GM20000 (cell line): ENCODE results near the gene EMSY.

Source experiments
- DNase-seq: peaks from one replicate; pipeline ENCODE4 v3.0.0; 2012; ENCODE audit warnings: low spot score
- TF ChIP-seq, protein P1 (sequence below): IDR thresholded peaks from 2 replicates; pipeline ENCODE4 v1.5.1; 2012; ENCODE audit warnings: mild to moderate bottlenecking, control low read depth; ENCODE audit errors: extremely low read depth, missing control alignments

The EMSY gene

DNA sequence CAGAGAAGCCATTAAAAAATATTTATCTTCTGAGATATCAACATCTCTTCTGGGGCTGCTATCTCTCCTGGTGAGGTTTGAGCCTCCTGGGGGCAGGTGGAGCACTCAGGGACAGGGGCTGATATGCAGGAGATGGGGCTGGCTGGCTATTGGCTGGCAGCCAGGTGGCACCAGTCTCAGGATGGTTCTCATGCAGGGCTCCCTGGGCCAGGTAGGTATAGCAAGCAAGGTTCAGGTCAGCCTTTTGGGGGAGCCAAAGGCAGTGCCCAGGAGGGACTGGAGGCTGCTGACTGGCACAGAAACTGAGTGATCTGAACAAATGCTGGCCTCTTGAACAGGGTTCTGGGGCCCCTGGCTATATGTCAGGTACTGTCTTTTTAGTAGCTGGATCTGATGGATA lies 29.7 kb upstream of the EMSY start:
- no peak for DNase-seq

DNA sequence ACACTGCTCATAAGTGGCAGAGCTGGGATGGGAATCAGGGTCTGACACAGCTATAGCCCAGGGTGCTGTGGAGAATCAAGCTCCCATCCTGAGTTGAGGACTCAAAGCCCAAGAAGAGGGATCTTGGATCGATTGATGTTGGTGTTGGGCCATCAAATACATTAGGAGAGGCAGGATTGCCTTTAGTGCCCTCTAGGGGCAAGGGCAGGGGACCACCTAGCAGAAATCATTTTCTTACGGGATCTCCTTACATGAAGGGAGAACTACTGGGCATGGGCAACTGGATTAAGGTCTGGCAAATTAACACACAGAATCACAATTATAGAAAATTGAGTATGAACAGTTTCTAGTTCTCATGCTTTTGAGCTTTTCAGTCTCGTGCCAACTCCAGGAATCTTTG lies 24.9 kb upstream of the EMSY start:
- DNase-seq, result peak; percentile 21
- TF ChIP-seq, protein P1, sequence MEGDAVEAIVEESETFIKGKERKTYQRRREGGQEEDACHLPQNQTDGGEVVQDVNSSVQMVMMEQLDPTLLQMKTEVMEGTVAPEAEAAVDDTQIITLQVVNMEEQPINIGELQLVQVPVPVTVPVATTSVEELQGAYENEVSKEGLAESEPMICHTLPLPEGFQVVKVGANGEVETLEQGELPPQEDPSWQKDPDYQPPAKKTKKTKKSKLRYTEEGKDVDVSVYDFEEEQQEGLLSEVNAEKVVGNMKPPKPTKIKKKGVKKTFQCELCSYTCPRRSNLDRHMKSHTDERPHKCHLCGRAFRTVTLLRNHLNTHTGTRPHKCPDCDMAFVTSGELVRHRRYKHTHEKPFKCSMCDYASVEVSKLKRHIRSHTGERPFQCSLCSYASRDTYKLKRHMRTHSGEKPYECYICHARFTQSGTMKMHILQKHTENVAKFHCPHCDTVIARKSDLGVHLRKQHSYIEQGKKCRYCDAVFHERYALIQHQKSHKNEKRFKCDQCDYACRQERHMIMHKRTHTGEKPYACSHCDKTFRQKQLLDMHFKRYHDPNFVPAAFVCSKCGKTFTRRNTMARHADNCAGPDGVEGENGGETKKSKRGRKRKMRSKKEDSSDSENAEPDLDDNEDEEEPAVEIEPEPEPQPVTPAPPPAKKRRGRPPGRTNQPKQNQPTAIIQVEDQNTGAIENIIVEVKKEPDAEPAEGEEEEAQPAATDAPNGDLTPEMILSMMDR, result peak; percentile 52

More for the DNA sequence above, 29.7 kb upstream of the EMSY start:
- TF ChIP-seq, protein P1, result no peak

DNA sequence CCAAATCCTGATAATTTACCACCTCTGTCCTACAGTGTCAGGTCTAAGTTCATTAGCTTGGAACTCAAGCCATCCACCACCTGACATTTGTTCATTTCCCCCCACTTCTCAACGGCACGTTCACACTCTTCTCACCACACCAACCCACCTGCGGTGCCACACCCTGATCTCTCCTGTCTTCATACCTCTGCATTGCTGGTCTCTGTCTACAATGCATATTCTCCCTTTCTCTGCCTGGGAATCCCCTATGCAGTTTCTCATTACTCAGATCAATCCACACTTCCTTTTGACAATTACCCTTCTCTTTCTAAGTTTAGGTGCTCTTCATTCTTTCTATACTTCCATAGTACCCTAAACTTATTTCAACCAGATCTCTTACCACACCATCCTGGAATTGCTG lies 20.4 kb upstream of the EMSY start:
- TF ChIP-seq, protein P1, result no peak
- DNase-seq, result peak; percentile 55

DNA sequence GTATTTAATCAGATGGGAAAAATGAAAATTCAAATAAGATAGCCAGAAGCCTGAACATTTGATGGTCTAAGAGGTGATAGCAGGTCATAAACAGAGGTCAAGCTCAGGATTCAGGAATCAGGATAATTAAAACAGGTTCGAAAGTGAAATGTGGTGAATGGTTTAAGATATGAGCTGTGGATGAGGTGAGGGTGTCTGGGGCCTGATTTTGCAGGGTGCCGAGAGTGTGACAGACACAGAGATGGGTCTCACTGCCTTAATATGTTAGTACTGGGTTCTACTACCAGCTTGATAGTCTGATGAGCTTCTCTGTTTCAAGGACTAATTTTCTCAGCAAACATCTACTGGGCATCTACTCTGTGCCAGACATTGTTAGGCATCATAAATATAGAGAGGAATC lies 19.9 kb upstream of the EMSY start:
- DNase-seq, result no peak
- TF ChIP-seq, protein P1, result no peak

DNA sequence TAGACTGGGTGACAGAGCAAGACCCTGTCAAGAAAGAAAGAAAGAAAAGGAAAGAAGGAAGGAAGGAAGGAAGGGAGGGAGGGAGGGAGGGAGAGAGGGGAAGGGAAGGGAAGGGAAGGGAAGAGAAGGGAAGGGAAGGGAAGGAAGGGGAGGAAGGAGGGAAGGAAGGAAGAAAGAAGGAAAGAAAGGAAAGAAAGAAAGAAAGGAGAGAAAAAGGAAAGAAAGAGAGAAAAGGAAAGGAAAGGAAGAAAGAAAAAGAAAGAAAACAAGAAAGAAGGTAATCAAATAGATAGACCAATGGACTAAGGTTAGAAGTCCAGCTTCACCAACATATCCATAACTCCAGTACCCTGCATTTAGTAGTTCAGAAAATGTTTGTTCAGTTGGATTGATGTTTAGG lies 18.2 kb upstream of the EMSY start:
- TF ChIP-seq, protein P1, result no peak
- no peak for DNase-seq

DNA sequence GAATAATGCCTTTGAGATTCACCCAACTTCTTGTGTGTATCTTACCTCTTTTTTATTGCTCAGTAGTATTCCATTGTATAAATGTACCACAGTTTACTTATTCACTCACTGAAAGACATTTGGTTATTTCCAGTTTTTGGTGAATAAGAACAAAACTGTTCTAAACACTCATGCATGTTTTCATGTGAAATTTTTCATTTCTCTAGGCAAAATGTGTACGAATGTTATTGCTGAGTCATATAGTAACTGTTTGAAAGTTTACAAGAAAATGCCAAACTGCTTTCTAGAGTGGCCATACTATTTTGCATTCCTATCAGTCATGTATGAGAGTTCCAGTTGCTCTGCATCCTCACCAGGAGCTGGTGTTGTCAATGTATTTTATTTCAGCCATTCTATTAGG lies 8.8 kb upstream of the EMSY start:
- DNase-seq, result no peak
- TF ChIP-seq, protein P1, result no peak

DNA sequence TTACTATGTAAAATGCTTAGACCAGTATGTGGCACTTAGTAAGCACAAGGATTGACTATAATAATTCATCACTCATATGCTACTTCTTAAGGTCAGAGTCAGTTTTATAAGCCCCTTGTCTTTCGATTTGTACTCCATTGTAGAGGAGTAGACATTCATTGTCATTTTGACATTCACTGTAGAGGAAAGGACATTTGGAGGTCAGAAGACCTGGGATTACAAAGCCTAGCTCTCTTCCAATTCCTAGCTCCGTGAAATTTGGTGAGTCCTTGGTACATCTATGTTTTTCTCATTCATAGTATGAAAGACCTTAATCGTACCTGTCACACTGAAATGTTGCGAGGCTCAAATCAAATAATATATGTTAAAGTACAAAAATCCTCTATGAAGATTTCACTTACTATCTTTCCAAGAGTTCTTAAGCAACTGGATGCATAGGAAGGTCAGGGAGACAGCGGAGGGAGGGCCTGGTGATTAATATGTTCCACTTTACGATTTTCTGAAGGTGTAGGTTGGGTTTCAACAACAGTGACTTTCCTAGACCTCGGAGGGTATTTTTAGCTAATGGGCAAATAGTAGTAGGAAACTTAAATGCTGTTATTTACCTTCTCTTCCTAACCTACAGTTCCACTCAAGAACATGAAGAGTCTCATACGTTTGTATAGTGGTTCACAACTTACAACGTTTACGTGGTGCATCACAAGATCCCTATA lies 1.4 kb upstream of the EMSY start:
- TF ChIP-seq, protein P1, result no peak
- no peak for DNase-seq
